A673 (cell line): Measurements from ENCODE around the gene TFAP2E.

Experiments
- CTCF ChIP-seq: fragments of 300-800, 200-600 bp; sonication (generic); conservative IDR thresholded peaks from 2 replicates; pipeline ENCODE4 v1.5.1; 2017; ENCODE audit warnings: low read depth, mild to moderate bottlenecking, antibody characterized with exemption, low read length, moderate library complexity, mixed read lengths
- EZH2 ChIP-seq: fragments of 200-600 bp; sonication (generic); IDR thresholded peaks from 2 replicates; pipeline ENCODE4 v1.6.1; 2017; ENCODE audit warnings: borderline replicate concordance, low read depth, mild to moderate bottlenecking, mixed read lengths, antibody characterized with exemption, low read length; ENCODE audit not compliant: poor library complexity, severe bottlenecking

DNA sequence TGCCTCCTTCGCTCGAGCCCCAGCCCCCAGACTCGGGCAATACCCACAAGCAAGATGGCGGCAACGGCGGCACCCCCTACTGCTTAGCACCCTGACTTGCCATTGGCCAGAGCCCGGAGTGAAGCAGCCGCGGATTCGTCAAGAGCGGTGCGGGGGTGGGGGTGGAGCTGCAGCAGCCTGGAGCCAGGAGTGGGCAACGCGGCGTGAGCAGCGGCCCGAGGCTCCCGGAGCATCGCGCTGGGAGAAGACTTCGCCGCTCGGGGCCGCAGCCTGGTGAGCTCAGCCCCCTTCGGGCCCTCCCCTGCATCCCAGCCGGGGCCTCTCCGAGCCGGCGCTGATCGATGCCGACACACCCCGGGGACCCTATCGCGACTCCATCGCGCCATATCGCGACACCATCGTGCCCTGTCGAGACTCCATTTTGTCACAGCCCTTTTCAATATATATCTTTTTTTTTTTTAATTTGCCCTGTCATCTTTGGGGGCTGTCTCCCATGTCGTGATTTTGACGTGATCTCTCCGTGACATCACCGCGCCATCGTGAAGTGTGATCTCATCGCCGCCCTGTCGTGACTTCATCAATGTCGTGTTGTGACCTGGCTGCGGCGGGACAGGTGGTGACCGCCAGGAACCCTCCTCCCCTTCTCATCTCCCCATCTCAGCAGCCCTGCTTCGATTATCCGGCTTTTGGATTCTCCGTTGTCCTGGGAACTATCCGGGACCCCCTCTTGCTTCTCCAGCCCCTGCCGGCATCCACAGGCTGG lies 15.3 kb upstream of the TFAP2E start, which contains the start of gene NCDN:
- TF ChIP-seq CTCF (no peak), EZH2 (no peak)
